ENCODE measurements around the gene PVALEF. TPM values are rescaled to one million over a fixed set of nuclear protein-coding genes. Genes with fewer than 3 reads are reported as not detected.

PVALEF gene
- total and polyA plus RNA-seq, 2 experiments from 2014 or later, result not detected

GRCh38 chr17:81161536-81161935 is 3.8 kb upstream of the PVALEF start:
- no peaks in the 10 kb centered on the region for H3K9me2 ChIP-seq (ENCODE audit: insufficient read depth)
- H3K27ac ChIP-seq, result no peak overlapping the region
- DNase-seq, result no peak
- no peak overlapping the region for H3K4me2 ChIP-seq (ENCODE audit: unreplicated experiment)
- no peaks in the 10 kb centered on the region for H3K79me2 ChIP-seq (ENCODE audit: insufficient read depth)
- no peaks in the 10 kb centered on the region for H3K9me3 ChIP-seq (ENCODE audit: low read depth)
- TF ChIP-seq EZH2phosphoT487 (IDR thresholded peaks at IDR 0.05; ENCODE audit: insufficient read depth, low read depth), result no peak
- no peak for TF ChIP-seq EZH2 (IDR thresholded peaks at IDR 0.05; ENCODE audit: insufficient read depth, poor library complexity, severe bottlenecking)
- no peak overlapping the region for H3K4me3 ChIP-seq
- no peaks in the 10 kb centered on the region for H4K20me1 ChIP-seq (ENCODE audit: insufficient read depth)
- no peaks in the 10 kb centered on the region for H3K4me1 ChIP-seq (ENCODE audit: insufficient read depth)
- no peak overlapping the region for H3K9ac ChIP-seq
- no peak overlapping the region for H2AFZ ChIP-seq
- H3K27me3 ChIP-seq (replicated peaks; ENCODE audit: insufficient read depth), result peaks cover under 1% of the 10 kb centered on the region; the same call in 1 of the 2 replicates
- 84 to 85% methylated on average over 12 to 15 of the region's 15 CpGs for WGBS, 2 experiments (ENCODE audit: low coverage in 1 of 2, low lambda C conversion rate in 2 of 2, missing lambda C conversion rate in 2 of 2)
- no peaks in the 10 kb centered on the region for H3F3A ChIP-seq (ENCODE audit: insufficient read depth)
- in situ Hi-C loops (cut with MboI), result no loop called here
- H3K36me3 ChIP-seq (ENCODE audit: low read depth), result no peaks in the 10 kb centered on the region

GRCh38 chr17:81161972-81162371 is 3.3 kb upstream of the PVALEF start:
- DNase-seq, result no peak
- in situ Hi-C loops (cut with MboI), result no loop called here
- 51 to 55% methylated on average over 10 to 16 of the region's 16 CpGs for WGBS, 2 experiments (ENCODE audit: low coverage in 1 of 2, low lambda C conversion rate in 2 of 2, missing lambda C conversion rate in 2 of 2)

GRCh38 chr17:81162491-81162890 is 2.8 kb upstream of the PVALEF start:
- Histone ChIP-seq H3K27ac (no peak overlapping the region), H2AFZ (no peak overlapping the region), H3K27me3 (replicated peaks; ENCODE audit: insufficient read depth) (peaks cover 10% of the 10 kb centered on the region; the same call in 1 of the 2 replicates), H3K4me1 (ENCODE audit: insufficient read depth) (no peaks in the 10 kb centered on the region), H3K4me3 (no peak overlapping the region), H3K9me2 (ENCODE audit: insufficient read depth) (no peaks in the 10 kb centered on the region), H3K36me3 (ENCODE audit: low read depth) (no peaks in the 10 kb centered on the region), H3K79me2 (ENCODE audit: insufficient read depth) (no peaks in the 10 kb centered on the region), H3K4me2 (ENCODE audit: unreplicated experiment) (no peak overlapping the region), H3F3A (ENCODE audit: insufficient read depth) (no peaks in the 10 kb centered on the region), H3K9ac (no peak overlapping the region), H3K9me3 (ENCODE audit: low read depth) (no peaks in the 10 kb centered on the region), H4K20me1 (ENCODE audit: insufficient read depth) (no peaks in the 10 kb centered on the region)
- 72 to 75% methylated on average over 10 of the region's 11 CpGs for WGBS, 2 experiments (ENCODE audit: low coverage in 1 of 2, low lambda C conversion rate in 2 of 2, missing lambda C conversion rate in 2 of 2)
- in situ Hi-C loops (cut with MboI), result no loop called here
- no peak for DNase-seq
- no peak for TF ChIP-seq EZH2 (IDR thresholded peaks at IDR 0.05; ENCODE audit: insufficient read depth, poor library complexity, severe bottlenecking)
- TF ChIP-seq EZH2phosphoT487 (IDR thresholded peaks at IDR 0.05; ENCODE audit: insufficient read depth, low read depth), result no peak

More at GRCh38 chr17:81161972-81162371, 3.3 kb upstream of the PVALEF start:
- Histone ChIP-seq H3K27me3 (replicated peaks; ENCODE audit: insufficient read depth) (peaks cover 5% of the 10 kb centered on the region; the same call in 1 of the 2 replicates), H2AFZ (no peak overlapping the region), H3K9ac (no peak overlapping the region), H3F3A (ENCODE audit: insufficient read depth) (no peaks in the 10 kb centered on the region), H3K36me3 (ENCODE audit: low read depth) (no peaks in the 10 kb centered on the region), H3K4me2 (ENCODE audit: unreplicated experiment) (no peak overlapping the region), H3K4me1 (ENCODE audit: insufficient read depth) (no peaks in the 10 kb centered on the region), H4K20me1 (ENCODE audit: insufficient read depth) (no peaks in the 10 kb centered on the region), H3K79me2 (ENCODE audit: insufficient read depth) (no peaks in the 10 kb centered on the region), H3K27ac (no peak overlapping the region), H3K9me3 (ENCODE audit: low read depth) (no peaks in the 10 kb centered on the region), H3K9me2 (ENCODE audit: insufficient read depth) (no peaks in the 10 kb centered on the region), H3K4me3 (no peak overlapping the region)
- TF ChIP-seq EZH2 (IDR thresholded peaks at IDR 0.05; ENCODE audit: insufficient read depth, poor library complexity, severe bottlenecking) (no peak), EZH2phosphoT487 (IDR thresholded peaks at IDR 0.05; ENCODE audit: insufficient read depth, low read depth) (no peak)

- H3K36me3 ChIP-seq (ENCODE audit: low read depth), result no peaks in the 10 kb centered on the region
- 65 to 73% methylated on average over 17 to 18 of the region's 19 CpGs for WGBS, 2 experiments (ENCODE audit: low coverage in 1 of 2, low lambda C conversion rate in 2 of 2, missing lambda C conversion rate in 2 of 2)
- peaks cover 10% of the 10 kb centered on the region; the same call in 1 of the 2 replicates for H3K27me3 ChIP-seq (replicated peaks; ENCODE audit: insufficient read depth)
- H3K27ac ChIP-seq, result no peak overlapping the region
- H3K79me2 ChIP-seq (ENCODE audit: insufficient read depth), result no peaks in the 10 kb centered on the region
- no peak overlapping the region for H3K4me2 ChIP-seq (ENCODE audit: unreplicated experiment)
- H2AFZ ChIP-seq, result no peak overlapping the region
- no peaks in the 10 kb centered on the region for H3K4me1 ChIP-seq (ENCODE audit: insufficient read depth)
- no peak overlapping the region for H3K9ac ChIP-seq
- in situ Hi-C loops (cut with MboI), result no loop called here
- H3F3A ChIP-seq (ENCODE audit: insufficient read depth), result no peaks in the 10 kb centered on the region
- H3K4me3 ChIP-seq, result no peak overlapping the region
- H3K9me3 ChIP-seq (ENCODE audit: low read depth), result no peaks in the 10 kb centered on the region
- DNase-seq, result no peak
- H3K9me2 ChIP-seq (ENCODE audit: insufficient read depth), result no peaks in the 10 kb centered on the region
- TF ChIP-seq EZH2phosphoT487 (IDR thresholded peaks at IDR 0.05; ENCODE audit: insufficient read depth, low read depth), result no peak
- TF ChIP-seq EZH2 (IDR thresholded peaks at IDR 0.05; ENCODE audit: insufficient read depth, poor library complexity, severe bottlenecking), result no peak
- no peaks in the 10 kb centered on the region for H4K20me1 ChIP-seq (ENCODE audit: insufficient read depth)
Measured at GRCh38 chr17:81163051-81163695, 2.1 kb upstream of the PVALEF start.

Measured in GM23248 (cell line).